Fibroblast of lung (primary cell): ENCODE results near the gene EDEM1. TPM values are rescaled to one million over a fixed set of nuclear protein-coding genes. Genes with fewer than 3 reads are reported as not detected.

Source experiments
- DNase-seq, 2 donors: peaks; one replicate each; pipeline versions ENCODE4 v3.0.0 to v3.0.0-alpha.2; 2010; ENCODE audit warnings: low read depth in 2 of 2
- H2AFZ ChIP-seq: 2 replicates; pipeline ENCODE4 v1.5.1; 2012; ENCODE audit warnings: low read length, control low read depth, inconsistent platforms
- H3K27ac ChIP-seq: 2 replicates; pipeline ENCODE4 v1.5.1; 2011; ENCODE audit warnings: low read length, control low read depth; ENCODE audit not compliant: insufficient read depth
- H3K27me3 ChIP-seq: 2 replicates; pipeline ENCODE4 v1.5.1; 2011; ENCODE audit warnings: mild to moderate bottlenecking, low read length; ENCODE audit not compliant: control insufficient read depth, insufficient read depth
- H3K36me3 ChIP-seq: 2 replicates; pipeline ENCODE4 v1.5.1; 2011; ENCODE audit warnings: low read length; ENCODE audit not compliant: control insufficient read depth, insufficient read depth
- H3K4me1 ChIP-seq: 2 replicates; pipeline ENCODE4 v1.5.1; 2011; ENCODE audit warnings: low read length; ENCODE audit not compliant: control insufficient read depth, insufficient read depth; ENCODE audit errors: extremely low read depth
- H3K4me2 ChIP-seq: 2 replicates; pipeline ENCODE4 v1.5.1; 2011; ENCODE audit warnings: low read length, control low read depth; ENCODE audit not compliant: insufficient read depth; ENCODE audit errors: extremely low read depth
- H3K4me3 ChIP-seq, 4 experiments: fragments of 200-600 bp in 1 of 4; sonication (generic) in 1 of 4; replicated peaks in 1 of 4; 2 replicates each; pipeline ENCODE4 v1.5.1; 2011 to 2016; ENCODE audit warnings: low read length in 4 of 4, low read depth in 3 of 4, mild to moderate bottlenecking in 3 of 4, control low read depth in 2 of 4, inconsistent platforms in 1 of 4, mixed read lengths in 1 of 4; ENCODE audit not compliant: insufficient read depth in 1 of 4; ENCODE audit errors: control extremely low read depth in 1 of 4
- H3K79me2 ChIP-seq: 2 replicates; pipeline ENCODE4 v1.5.1; 2012; ENCODE audit warnings: mild to moderate bottlenecking, low read length, inconsistent platforms; ENCODE audit not compliant: control insufficient read depth, insufficient read depth
- H3K9ac ChIP-seq: 2 replicates; pipeline ENCODE4 v1.5.1; 2011; ENCODE audit warnings: mild to moderate bottlenecking, low read length, control low read depth; ENCODE audit not compliant: insufficient read depth
- H3K9me3 ChIP-seq: 2 replicates; pipeline ENCODE4 v1.5.1; 2012; ENCODE audit warnings: low read depth, low read length; ENCODE audit not compliant: control insufficient read depth, insufficient read depth
- H4K20me1 ChIP-seq: 2 replicates; pipeline ENCODE4 v1.5.1; 2011; ENCODE audit warnings: low read length; ENCODE audit not compliant: control insufficient read depth, insufficient read depth; ENCODE audit errors: extremely low read depth
- CTCF ChIP-seq, 2 donors: IDR thresholded peaks in 1 of 2; conservative IDR thresholded peaks in 1 of 2; 1 replicate in 1 of 2; 2 replicates in 1 of 2; pipeline ENCODE4 v1.5.1; 2011 to 2012; ENCODE audit warnings: low read length in 2 of 2, control low read depth in 1 of 2, inconsistent platforms in 1 of 2, low read depth in 1 of 2, mild to moderate bottlenecking in 1 of 2
- EZH2 ChIP-seq: IDR thresholded peaks from 2 replicates; pipeline ENCODE4 v1.5.1; 2012; ENCODE audit warnings: low read length, control low read depth, mild to moderate bottlenecking; ENCODE audit errors: missing control alignments
- polyA plus RNA-seq, 2 donors: library from polyadenylated mRNA; depleted of rRNA in 1 of 2; stranded (reverse) in 1 of 2; unstranded in 1 of 2; fragments of >200 nt; gene quantifications; 2 replicates each; pipeline ENCODE4 v1.2.1, GENCODE V29; 2011 to 2012; ENCODE audit warnings: missing spikeins in 1 of 2
- total RNA-seq: library from RNA; depleted of rRNA; stranded (reverse); fragments of >200 nt; gene quantifications from 2 replicates; pipeline ENCODE4 v1.2.1, GENCODE V29; 2014

The EDEM1 gene
- total and polyA plus RNA-seq, 2 donors (not counting 1 experiment from before 2014, with no cell fraction given), result 23.6 to 42.4 TPM

GRCh38 chr3:5229414-5229813 lies 41.9 kb downstream of the EDEM1 start:
- H3K9ac ChIP-seq, result no peak overlapping the region
- TF ChIP-seq EZH2, result no peak
- no peak for TF ChIP-seq CTCF (conservative IDR thresholded peaks at IDR 0.05 in 1 of 2, IDR thresholded peaks at IDR 0.05 in 1 of 2; ENCODE audit: low read depth in 1 of 2, low read length in 2 of 2)
- DNase-seq, result no peak

GRCh38 chr3:5231074-5231473 lies 43.6 kb downstream of the EDEM1 start:
- Histone ChIP-seq H3K9ac (no peak overlapping the region), H3K4me1 (no peaks in the 10 kb centered on the region), H4K20me1 (no peaks in the 10 kb centered on the region), H2AFZ (no peak overlapping the region), H3K9me3 (no peaks in the 10 kb centered on the region), H3K27me3 (no peaks in the 10 kb centered on the region), H3K27ac (no peak overlapping the region), H3K4me3 (no peak overlapping the region), H3K4me2 (no peak overlapping the region), H3K36me3 (no peaks in the 10 kb centered on the region), H3K79me2 (no peaks in the 10 kb centered on the region)
- DNase-seq, result no peak
- TF ChIP-seq CTCF (conservative IDR thresholded peaks at IDR 0.05 in 1 of 2, IDR thresholded peaks at IDR 0.05 in 1 of 2; ENCODE audit: low read depth in 1 of 2, low read length in 2 of 2) (no peak), EZH2 (no peak)

More at GRCh38 chr3:5229414-5229813, 41.9 kb downstream of the EDEM1 start:
- Histone ChIP-seq H2AFZ (no peak overlapping the region), H3K79me2 (no peaks in the 10 kb centered on the region), H4K20me1 (no peaks in the 10 kb centered on the region), H3K4me3 (no peak overlapping the region), H3K36me3 (no peaks in the 10 kb centered on the region), H3K27me3 (no peaks in the 10 kb centered on the region), H3K27ac (no peak overlapping the region), H3K4me2 (no peak overlapping the region), H3K4me1 (no peaks in the 10 kb centered on the region), H3K9me3 (no peaks in the 10 kb centered on the region)

GRCh38 chr3:5231487-5231886 lies 44.0 kb downstream of the EDEM1 start:
- no peak for DNase-seq

More at GRCh38 chr3:5231487-5231886, 44.0 kb downstream of the EDEM1 start:
- Histone ChIP-seq H3K27ac (no peak overlapping the region), H3K36me3 (no peaks in the 10 kb centered on the region), H3K79me2 (no peaks in the 10 kb centered on the region), H3K9ac (no peak overlapping the region), H3K9me3 (no peaks in the 10 kb centered on the region), H4K20me1 (no peaks in the 10 kb centered on the region), H3K4me1 (no peaks in the 10 kb centered on the region), H3K4me2 (no peak overlapping the region), H3K4me3 (no peak overlapping the region), H2AFZ (no peak overlapping the region), H3K27me3 (no peaks in the 10 kb centered on the region)
- TF ChIP-seq EZH2 (no peak), CTCF (conservative IDR thresholded peaks at IDR 0.05 in 1 of 2, IDR thresholded peaks at IDR 0.05 in 1 of 2; ENCODE audit: low read depth in 1 of 2, low read length in 2 of 2) (no peak)
